ENCODE results near the gene SNED1.
A peak's percentile ranks its signal among the peaks of the same experiment; 100 is the strongest.

Gene SNED1

GRCh38 chr2:240982821-240983281, 15.6 kb upstream of the SNED1 start:
- no peak for TF ChIP-seq CTCF (conservative IDR thresholded peaks at IDR 0.05; ENCODE audit: low read length)
- H3K4me3 ChIP-seq (ENCODE audit: low read length) = no peak overlapping the region
- DNase-seq (ENCODE audit: low read depth) = no peak

- no peak overlapping the region for H3K4me3 ChIP-seq (ENCODE audit: low read length)
- TF ChIP-seq CTCF (conservative IDR thresholded peaks at IDR 0.05; ENCODE audit: low read length) = peak; percentile 9; the same call in 1 of the 2 replicates
- DNase-seq (ENCODE audit: low read depth) = no peak
Measured at GRCh38 chr2:240983361-240983995, 14.9 kb upstream of the SNED1 start.

- H3K4me3 ChIP-seq (ENCODE audit: low read length) = no peak overlapping the region
- DNase-seq (ENCODE audit: low read depth) = no peak
- TF ChIP-seq CTCF (conservative IDR thresholded peaks at IDR 0.05; ENCODE audit: low read length) = no peak
Measured at GRCh38 chr2:240983996-240984498, 14.4 kb upstream of the SNED1 start.

GRCh38 chr2:240985881-240986786, 12.3 kb upstream of the SNED1 start:
- no peak overlapping the region for H3K4me3 ChIP-seq (ENCODE audit: low read length)
- TF ChIP-seq CTCF (conservative IDR thresholded peaks at IDR 0.05; ENCODE audit: low read length) = no peak
- DNase-seq (ENCODE audit: low read depth) = no peak

GRCh38 chr2:240986787-240987411, 11.5 kb upstream of the SNED1 start:
- no peak overlapping the region for H3K4me3 ChIP-seq (ENCODE audit: low read length)
- peak; percentile 91 for DNase-seq (ENCODE audit: low read depth)
- TF ChIP-seq CTCF (conservative IDR thresholded peaks at IDR 0.05; ENCODE audit: low read length) = no peak

GRCh38 chr2:240987588-240987987, 10.8 kb upstream of the SNED1 start:
- no peak for DNase-seq (ENCODE audit: low read depth)
- no peak overlapping the region for H3K4me3 ChIP-seq (ENCODE audit: low read length)
- no peak for TF ChIP-seq CTCF (conservative IDR thresholded peaks at IDR 0.05; ENCODE audit: low read length)

All from AG10803 (cell line).